Spleen (tissue), 11 donors: ENCODE measurements around the gene TBKBP1. TPM values are rescaled to one million over a fixed set of nuclear protein-coding genes. Genes with fewer than 3 reads are reported as not detected.
A peak's percentile ranks its signal among the peaks of the same experiment; 100 is the strongest.

Experiments
- DNase-seq: peaks from one replicate; pipeline ENCODE4 v3.0.0-alpha.2; 2020
- H3K27ac ChIP-seq, 8 donors: fragments of 200-600 bp; sonication (generic) in 7 of 8; 1 replicate in 4 of 8; 2 replicates in 4 of 8; pipeline versions ENCODE4 v1.5.0 to v1.8.0; 2016 to 2021; ENCODE audit warnings: inconsistent platforms in 4 of 8, mild to moderate bottlenecking in 4 of 8, moderate library complexity in 1 of 8
- H3K27me3 ChIP-seq, 7 donors: fragments of 200-600 bp; sonication (generic) in 6 of 7; replicated peaks in 1 of 7; 1 replicate in 4 of 7; 2 replicates in 3 of 7; pipeline versions ENCODE4 v1.5.0 to v1.8.0; 2016 to 2021; ENCODE audit warnings: inconsistent platforms in 3 of 7, mild to moderate bottlenecking in 1 of 7
- H3K36me3 ChIP-seq, 6 donors: fragments of 200-600 bp; sonication (generic) in 5 of 6; 1 replicate in 4 of 6; 2 replicates in 2 of 6; pipeline versions ENCODE4 v1.5.0 to v1.8.0; 2016 to 2021; ENCODE audit warnings: inconsistent platforms in 2 of 6
- H3K4me1 ChIP-seq, 6 donors: fragments of 200-600 bp; sonication (generic) in 5 of 6; 1 replicate in 3 of 6; 2 replicates in 3 of 6; pipeline versions ENCODE4 v1.5.0 to v1.8.0; 2016 to 2021; ENCODE audit warnings: inconsistent platforms in 3 of 6
- H3K4me3 ChIP-seq, 8 donors: fragments of 200-600 bp; sonication (generic) in 7 of 8; 1 replicate in 4 of 8; 2 replicates in 4 of 8; pipeline versions ENCODE4 v1.5.0 to v1.8.0; 2016 to 2021; ENCODE audit warnings: inconsistent platforms in 4 of 8, mild to moderate bottlenecking in 4 of 8, moderate library complexity in 2 of 8
- H3K9me3 ChIP-seq, 8 donors: fragments of 200-600 bp; sonication (generic) in 7 of 8; 1 replicate in 4 of 8; 2 replicates in 4 of 8; pipeline versions ENCODE4 v1.5.0 to v1.8.0; 2016 to 2021; ENCODE audit warnings: inconsistent platforms in 4 of 8
- CTCF ChIP-seq, 11 experiments: fragments of 200-600 bp in 7 of 11; fragments of 450-650 bp in 4 of 11; sonication (generic) in 4 of 11; IDR thresholded peaks in 8 of 11; conservative IDR thresholded peaks in 3 of 11; 1 replicate in 7 of 11; 2 replicates in 4 of 11; pipeline versions ENCODE4 v1.4.0 to v1.8.0; 2016 to 2021; ENCODE audit warnings: antibody characterized with exemption in 11 of 11, inconsistent platforms in 4 of 11, mild to moderate bottlenecking in 1 of 11
- POLR2A ChIP-seq, 3 donors: fragments of 450-650 bp; IDR thresholded peaks; one replicate each; pipeline ENCODE4 v1.5.1; 2017; ENCODE audit warnings: antibody characterized with exemption in 3 of 3, mild to moderate bottlenecking in 1 of 3
- POLR2AphosphoS5 ChIP-seq, 3 donors: sonication (generic); formaldehyde crosslinking; IDR thresholded peaks; one replicate each; pipeline ENCODE4 v1.5.1; 2017; ENCODE audit warnings: antibody characterized with exemption in 3 of 3
- WGBS, 5 donors: extraction: QIAGEN DNeasy Blood & Tissue Kit in 3 of 5; methylation state at CpG; one replicate each; pipeline versions ENCODE4 v1.1.5 to v1.1.7; 2013 to 2018; 5-methylcytosine and 5-hydroxymethylcytosine counted together
- intact Hi-C: fragments of 100-400 bp; cut with DNase I; formaldehyde crosslinking; loops from one replicate; pipeline ENCODE4 v1.15.0; 2023; ENCODE audit warnings: low total_unique reads
- polyA plus RNA-seq, 3 donors: library from polyadenylated mRNA; stranded (reverse); fragments of 200-250 nt; gene quantifications; one replicate each; pipeline ENCODE4 v1.2.1, GENCODE V29; 2013
- total RNA-seq, 7 donors: library from RNA; depleted of rRNA in 3 of 7; stranded (reverse); fragments of >200 nt in 3 of 7; fragmentation: NEBNext Ultra II Directional in 4 of 7; extraction: Animal tissue kit (Norgen Biotek cat#: 25700) in 4 of 7; gene quantifications; one replicate each; pipeline versions ENCODE4 v1.1.0 to v1.2.1, GENCODE V29; 2016 to 2021
- donor health status: healthy with polysubstance abuse.
- donor health status: DM: no; HTN: no; CAD: no; lungs with moderate emphysema.
- donor health status: DM: no; HTN: no; CAD: no.
- donor health status: Bipolar disorder and iron deficiency.
- donor health status: healthy.
- donor health status: DM: no; HTN: no; CAD: no.
- donor health status: DM: yes; HTN: yes; CAD: no.

Gene TBKBP1
- total and polyA plus RNA-seq, 10 donors, result 3.8 to 28.0 (median 16.9) TPM

DNA sequence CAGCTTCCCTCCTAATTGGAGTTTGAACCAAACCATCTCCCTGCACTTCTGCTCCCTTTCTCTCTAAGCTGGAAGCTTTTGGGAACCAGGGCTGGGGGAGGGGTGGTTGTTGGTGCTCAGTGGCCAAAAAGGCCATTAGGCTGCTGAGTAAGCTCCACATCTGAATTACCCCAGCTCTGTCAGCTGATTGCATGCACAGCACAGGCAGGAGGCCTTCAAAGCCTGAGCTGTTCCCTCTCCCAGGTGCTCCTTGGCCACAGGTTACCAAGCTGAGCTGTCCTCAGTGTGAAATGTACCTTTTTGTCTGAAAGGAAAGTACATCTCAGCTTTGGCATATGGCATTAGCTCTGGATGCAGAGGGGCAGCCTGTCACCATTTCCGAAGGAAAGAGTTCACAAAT lies 6.2 kb upstream of the TBKBP1 start:
- intact Hi-C loops, result no loop called here
- Histone ChIP-seq H3K27me3 (no peaks in the 10 kb centered on the region), H3K4me1 (peaks cover 0 to 57% (median 32%) of the 10 kb centered on the region in 6 donors), H3K4me3 (no peak overlapping the region), H3K36me3 (peaks cover 0 to 56% (median 24%) of the 10 kb centered on the region in 6 donors), H3K9me3 (no peaks in the 10 kb centered on the region), H3K27ac (peak overlapping the region in 7 of 8 donors; percentile 27 to 72 (median 62))
- no peak for TF ChIP-seq CTCF (IDR thresholded peaks at IDR 0.05 in 8 of 11, conservative IDR thresholded peaks at IDR 0.05 in 3 of 11)
- no peak for TF ChIP-seq POLR2A (IDR thresholded peaks at IDR 0.05)
- TF ChIP-seq POLR2AphosphoS5 (IDR thresholded peaks at IDR 0.05), result no peak
- WGBS, 5 donors, result 86 to 100% (median 94%) methylated on average over 1 of the region's 1 CpG
- no peak for DNase-seq

GRCh38 chr17:47690121-47690520 lies 3.8 kb upstream of the TBKBP1 start:
- DNase-seq, result no peak
- no peaks in the 10 kb centered on the region for H3K27me3 ChIP-seq
- TF ChIP-seq CTCF (IDR thresholded peaks at IDR 0.05 in 8 of 11, conservative IDR thresholded peaks at IDR 0.05 in 3 of 11) (no peak), POLR2AphosphoS5 (IDR thresholded peaks at IDR 0.05) (no peak), POLR2A (IDR thresholded peaks at IDR 0.05) (no peak)
- WGBS, 5 donors, result 57 to 72% (median 62%) methylated on average over 3 of the region's 3 CpGs
- peaks cover 6 to 78% (median 46%) of the 10 kb centered on the region in 6 donors for H3K4me1 ChIP-seq
- no peak overlapping the region for H3K27ac ChIP-seq
- H3K36me3 ChIP-seq, result peaks cover 0 to 32% (median 7%) of the 10 kb centered on the region in 6 donors
- intact Hi-C loops, result loop anchor here (10.0 kb wide), 1 partner anchor 105 kb away; no protein-coding TSS in a partner anchor
- H3K4me3 ChIP-seq, result no peak overlapping the region
- H3K9me3 ChIP-seq, result no peaks in the 10 kb centered on the region

DNA sequence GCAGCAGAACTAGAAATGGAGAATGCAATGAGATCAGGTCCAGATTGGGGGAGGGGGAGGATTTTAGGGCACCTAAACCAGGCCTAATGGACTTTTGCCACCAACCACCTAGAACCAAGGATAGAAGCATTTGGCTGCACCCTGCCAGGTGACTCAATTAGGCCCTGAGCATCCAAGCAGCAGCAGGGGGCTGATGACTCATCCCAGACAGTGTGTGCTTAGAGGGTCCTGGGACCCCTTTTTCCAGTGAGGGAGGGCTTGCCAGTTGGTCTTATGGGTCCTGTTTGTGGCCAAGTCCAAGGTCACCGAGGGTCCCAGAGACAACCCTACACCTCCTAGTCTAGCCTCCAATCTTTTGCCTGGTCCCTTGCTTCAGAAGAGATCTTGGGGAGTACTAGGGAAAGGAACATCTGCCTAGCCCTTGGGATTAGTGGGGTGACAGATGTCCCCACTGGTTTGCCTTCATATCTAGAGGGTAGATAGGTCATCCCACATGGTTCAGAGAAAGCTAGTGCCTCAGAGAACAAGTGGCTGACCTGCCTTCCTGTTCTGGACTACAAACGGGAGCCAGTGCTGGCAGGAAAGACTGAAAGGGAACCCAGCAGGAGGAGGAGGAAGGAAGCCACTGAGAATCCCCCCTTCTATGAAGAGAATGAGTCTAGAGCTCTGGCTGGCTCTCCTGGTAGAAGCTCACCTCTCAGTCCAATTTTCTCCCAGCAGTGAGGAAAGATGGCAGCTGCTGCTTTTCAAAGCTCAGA lies 1.6 kb upstream of the TBKBP1 start:
- WGBS, 5 donors, result 7 to 53% (median 49%) methylated on average over 1 to 2 of the region's 2 CpGs
- intact Hi-C loops, result loop anchor here (10.0 kb wide), 1 partner anchor 102 kb away; no protein-coding TSS in a partner anchor
- H3K9me3 ChIP-seq, result no peaks in the 10 kb centered on the region
- H3K27ac ChIP-seq, result peak overlapping the region in 6 of 8 donors; percentile 92 to 99 (median 96)
- no peaks in the 10 kb centered on the region for H3K27me3 ChIP-seq
- H3K36me3 ChIP-seq, result peaks cover 0 to 22% (median 0%) of the 10 kb centered on the region in 6 donors
- no peak for TF ChIP-seq POLR2AphosphoS5 (IDR thresholded peaks at IDR 0.05)
- no peak for TF ChIP-seq POLR2A (IDR thresholded peaks at IDR 0.05)
- peak overlapping the region in 2 of 8 donors; percentile 91 to 96 for H3K4me3 ChIP-seq
- no peak for DNase-seq
- H3K4me1 ChIP-seq, result peaks cover 6 to 83% (median 53%) of the 10 kb centered on the region in 6 donors

- H3K36me3 ChIP-seq, result peaks cover 0 to 22% (median 0%) of the 10 kb centered on the region in 6 donors
- intact Hi-C loops, result loop anchor here (10.0 kb wide), 1 partner anchor 102 kb away; no protein-coding TSS in a partner anchor
- 20 to 27% (median 23%) methylated on average over 10 of the region's 10 CpGs for WGBS, 5 donors
- H3K27ac ChIP-seq, result peak overlapping the region; percentile 70 to 99 (median 94)
- no peak for TF ChIP-seq CTCF (IDR thresholded peaks at IDR 0.05 in 8 of 11, conservative IDR thresholded peaks at IDR 0.05 in 3 of 11)
- TF ChIP-seq POLR2AphosphoS5 (IDR thresholded peaks at IDR 0.05), result no peak
- no peak for TF ChIP-seq POLR2A (IDR thresholded peaks at IDR 0.05)
- H3K27me3 ChIP-seq, result no peaks in the 10 kb centered on the region
- peaks cover 6 to 83% (median 53%) of the 10 kb centered on the region in 6 donors for H3K4me1 ChIP-seq
- H3K9me3 ChIP-seq, result no peaks in the 10 kb centered on the region
- DNase-seq, result no peak
- H3K4me3 ChIP-seq, result peak overlapping the region; percentile 46 to 97 (median 89)
Observed at GRCh38 chr17:47692895-47693730, 848 bp upstream of the TBKBP1 start.
